Activated CD8-positive, alpha-beta T cell treated with anti-CD3 and anti-CD28 coated beads, Interleukin-2, amount 10 ng/mL, durations not matched to agents 7 days and 5 days (primary cell): ENCODE data around the gene TSPAN12. TPM values are rescaled to one million over a fixed set of nuclear protein-coding genes. Genes with fewer than 3 reads are reported as not detected.

Experiments
- ATAC-seq: fragments of 150-1000 bp; cut with Tn5 transposase; one replicate; pipeline ENCODE4 v1.10.0; 2021; ENCODE audit warnings: moderate library complexity
- CTCF ChIA-PET: fragments of 350-600 bp; sonication (Branson Sonifier 250); formaldehyde crosslinking; loops from one replicate; lab custom pipeline; 2021; ENCODE audit warnings: antibody characterized with exemption; lab: Charles Lee
- POLR2A ChIA-PET: fragments of 350-600 bp; sonication (Branson Sonifier 250); formaldehyde crosslinking; loops from one replicate; lab custom pipeline; 2021; ENCODE audit warnings: antibody characterized with exemption; lab: Charles Lee
- DNase-seq: peaks from one replicate; pipeline ENCODE4 v3.0.0-alpha.2; 2020
- H3K27ac Mint-ChIP-seq: one replicate; pipeline ENCODE4 v1.8.0; 2021; ENCODE audit warnings: mild to moderate bottlenecking, mixed read lengths
- H3K27me3 Mint-ChIP-seq: one replicate; pipeline ENCODE4 v1.8.0; 2021; ENCODE audit warnings: low read depth, mixed read lengths
- H3K36me3 Mint-ChIP-seq: one replicate; pipeline ENCODE4 v1.8.0; 2021; ENCODE audit warnings: low read depth, mixed read lengths
- H3K4me1 Mint-ChIP-seq: one replicate; pipeline ENCODE4 v1.8.0; 2021; ENCODE audit warnings: low read depth, mixed read lengths
- H3K4me3 Mint-ChIP-seq: one replicate; pipeline ENCODE4 v1.8.0; 2021; ENCODE audit warnings: mild to moderate bottlenecking, mixed read lengths
- H3K9me3 Mint-ChIP-seq: one replicate; pipeline ENCODE4 v1.8.0; 2022; ENCODE audit warnings: mixed read lengths; ENCODE audit not compliant: insufficient read depth
- total RNA-seq, 2 experiments: library from RNA; stranded (reverse); gene quantifications; one replicate each; pipeline ENCODE4 v1.2.3, GENCODE V29; 2021

Gene TSPAN12
- total RNA-seq, 2 experiments from 2014 or later = not detected

DNA sequence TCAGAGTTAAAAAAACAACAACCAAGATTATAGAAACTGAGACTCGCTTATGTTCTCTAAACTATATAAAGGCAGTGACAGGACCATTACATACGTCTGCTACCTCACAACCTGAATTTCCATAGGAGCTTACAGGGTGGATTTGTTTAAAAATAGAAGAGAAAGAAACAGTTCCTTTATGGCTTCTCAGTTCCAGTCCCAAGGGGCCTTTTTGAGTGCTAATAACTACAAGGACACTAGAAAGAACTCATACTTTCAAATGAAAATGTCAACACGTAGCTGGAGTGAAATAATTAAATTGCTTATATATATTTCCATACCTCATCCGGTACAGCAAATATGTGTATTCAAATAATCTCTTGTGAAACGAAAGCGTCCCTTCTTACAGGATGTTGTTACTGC is 19.7 kb downstream of the TSPAN12 start:
- ChIA-PET CTCF (interaction anchor here (0.5 kb wide), 1 partner anchor 49 kb away, joined by 3 read pairs; no protein-coding TSS in a partner anchor), POLR2A (no interaction called here)
- Mint-ChIP-seq H3K27ac (no peak overlapping the region), H3K4me1 (no peaks in the 10 kb centered on the region), H3K27me3 (peaks cover 4% of the 10 kb centered on the region), H3K4me3 (no peak overlapping the region), H3K36me3 (no peaks in the 10 kb centered on the region), H3K9me3 (no peaks in the 10 kb centered on the region)
- DNase-seq (no peak), ATAC-seq (no peak)

DNA sequence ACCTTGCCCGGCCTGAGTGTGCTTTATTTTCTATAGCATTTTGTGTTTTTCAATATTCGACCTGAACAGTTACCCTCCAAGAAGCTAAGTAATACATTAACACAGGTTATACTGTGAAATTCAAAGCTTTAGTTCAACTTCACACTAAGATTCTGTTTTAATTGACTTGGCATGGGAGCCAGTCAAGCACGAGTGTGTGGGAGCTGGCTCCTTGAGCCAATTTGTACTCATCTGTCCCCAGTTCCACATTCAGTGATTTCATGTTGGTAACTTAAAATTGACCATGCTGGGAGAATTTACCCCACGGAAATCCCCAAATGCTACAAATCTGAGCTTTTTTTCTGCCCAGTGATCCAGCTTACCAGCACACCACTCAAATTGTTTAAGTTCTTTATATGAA is 20.3 kb downstream of the TSPAN12 start:
- H3K36me3 Mint-ChIP-seq = no peaks in the 10 kb centered on the region
- POLR2A ChIA-PET = interaction anchor here (0.6 kb wide), 1 partner anchor 18 kb away, joined by 3 read pairs; no protein-coding TSS in a partner anchor

DNA sequence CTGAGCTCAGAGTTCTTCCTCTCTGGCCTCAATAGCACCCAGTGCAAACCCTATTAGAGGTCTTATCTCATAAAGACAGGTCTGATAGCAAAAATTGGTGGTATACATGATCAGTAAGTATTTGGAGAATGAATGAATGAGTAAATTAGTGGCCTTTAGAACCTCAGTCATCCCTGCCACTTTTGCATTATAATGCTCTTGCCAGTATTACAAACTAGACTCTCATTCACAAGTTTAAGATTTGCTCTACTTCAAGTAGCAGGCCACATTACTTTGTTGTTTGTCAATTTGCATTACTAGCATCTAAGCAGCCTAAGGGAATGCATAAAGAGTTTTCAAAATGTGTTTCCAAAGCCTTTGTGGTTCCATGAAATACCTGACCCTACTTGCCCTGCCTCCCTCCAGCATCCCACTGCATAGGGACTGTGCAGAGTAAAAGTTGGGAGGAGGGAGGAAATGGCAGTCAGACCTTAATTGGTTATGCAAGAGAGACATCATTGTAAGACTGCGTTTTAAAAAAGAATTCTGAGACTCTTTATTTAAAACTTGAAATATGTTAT is 21.3 kb downstream of the TSPAN12 start:
- Mint-ChIP-seq H3K27ac (no peak overlapping the region), H3K36me3 (no peaks in the 10 kb centered on the region), H3K27me3 (peaks cover 7% of the 10 kb centered on the region), H3K4me3 (no peak overlapping the region), H3K9me3 (no peaks in the 10 kb centered on the region), H3K4me1 (no peaks in the 10 kb centered on the region)
- DNase-seq (no peak), ATAC-seq (no peak)
- POLR2A ChIA-PET = no interaction called here
- CTCF ChIA-PET = no interaction called here

More for the DNA sequence above, 20.3 kb downstream of the TSPAN12 start:
- Mint-ChIP-seq H3K4me3 (no peak overlapping the region), H3K4me1 (no peaks in the 10 kb centered on the region), H3K9me3 (no peaks in the 10 kb centered on the region), H3K27me3 (peaks cover 4% of the 10 kb centered on the region), H3K27ac (no peak overlapping the region)
- CTCF ChIA-PET = no interaction called here
- ATAC-seq (no peak), DNase-seq (no peak)

DNA sequence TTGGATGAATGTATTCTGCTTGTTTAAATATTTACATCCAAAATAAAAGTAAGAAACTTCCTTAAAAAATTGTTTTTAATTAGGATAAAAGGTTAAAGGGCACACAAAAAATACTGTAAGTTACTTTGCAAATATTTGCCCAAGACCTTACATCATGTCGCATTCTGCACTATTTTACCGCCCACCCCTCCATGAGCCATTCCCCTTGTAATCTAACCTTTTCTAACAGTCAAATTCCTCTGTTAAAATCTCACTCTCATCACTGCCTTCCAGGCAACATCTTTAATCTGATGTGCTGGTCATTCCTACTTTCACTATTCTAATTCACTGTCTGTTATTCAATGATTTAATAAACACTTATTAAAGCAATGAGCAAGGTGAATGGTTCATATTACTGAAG is 23.2 kb downstream of the TSPAN12 start:
- no peak for DNase-seq
- Mint-ChIP-seq H3K4me3 (no peak overlapping the region), H3K4me1 (no peaks in the 10 kb centered on the region), H3K27me3 (peaks cover 5% of the 10 kb centered on the region), H3K27ac (no peak overlapping the region), H3K9me3 (no peaks in the 10 kb centered on the region), H3K36me3 (no peaks in the 10 kb centered on the region)
- POLR2A ChIA-PET = no interaction called here
- ATAC-seq = no peak
- CTCF ChIA-PET = no interaction called here

DNA sequence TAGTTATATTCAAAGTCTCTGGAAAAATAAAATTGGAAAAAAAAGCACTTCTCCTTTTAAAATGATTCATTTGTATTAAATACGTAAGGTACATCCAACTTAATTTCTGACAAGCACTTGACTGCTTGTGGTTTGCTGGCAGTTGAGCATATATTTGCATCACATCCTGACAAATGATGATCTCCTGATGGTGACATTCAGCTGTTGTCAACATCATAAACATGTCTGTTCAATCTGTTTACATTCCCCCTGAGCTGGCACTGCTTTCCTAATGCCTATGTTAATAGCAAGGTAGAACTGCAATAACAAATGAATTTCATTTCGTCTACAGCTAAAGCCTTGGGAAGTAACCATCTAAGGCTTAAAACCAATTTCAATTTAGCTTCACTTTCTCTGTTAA is 24.4 kb downstream of the TSPAN12 start:
- Mint-ChIP-seq H3K4me1 (no peaks in the 10 kb centered on the region), H3K27me3 (peaks cover 5% of the 10 kb centered on the region), H3K4me3 (no peak overlapping the region), H3K36me3 (no peaks in the 10 kb centered on the region), H3K27ac (no peak overlapping the region), H3K9me3 (no peaks in the 10 kb centered on the region)
- DNase-seq = no peak
- no peak for ATAC-seq
- CTCF ChIA-PET = no interaction called here
- POLR2A ChIA-PET = no interaction called here

DNA sequence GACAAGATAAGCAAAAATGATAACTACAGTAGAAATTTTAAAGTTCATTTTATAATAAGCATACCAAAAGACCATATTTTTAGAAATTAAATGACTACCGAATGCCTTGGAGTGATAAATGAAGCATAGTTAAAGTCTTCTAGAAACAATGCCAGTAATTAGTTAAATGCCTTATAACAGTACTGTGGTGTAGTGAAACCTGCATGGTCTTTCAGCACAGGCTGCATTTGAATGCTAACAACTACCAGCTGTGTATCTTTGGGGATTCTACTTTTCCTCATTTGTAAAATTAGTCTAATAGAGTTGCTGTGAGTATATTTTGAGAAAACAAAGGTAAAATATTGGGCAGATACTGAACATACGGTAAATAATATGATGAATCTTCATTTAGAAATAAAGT is 25.1 kb downstream of the TSPAN12 start:
- no peaks in the 10 kb centered on the region for H3K36me3 Mint-ChIP-seq
- ATAC-seq = no peak
- peaks cover 10% of the 10 kb centered on the region for H3K27me3 Mint-ChIP-seq
- no peaks in the 10 kb centered on the region for H3K9me3 Mint-ChIP-seq
- CTCF ChIA-PET = no interaction called here
- no peak for DNase-seq
- POLR2A ChIA-PET = no interaction called here
- no peak overlapping the region for H3K4me3 Mint-ChIP-seq
- no peak overlapping the region for H3K27ac Mint-ChIP-seq
- H3K4me1 Mint-ChIP-seq = no peaks in the 10 kb centered on the region

DNA sequence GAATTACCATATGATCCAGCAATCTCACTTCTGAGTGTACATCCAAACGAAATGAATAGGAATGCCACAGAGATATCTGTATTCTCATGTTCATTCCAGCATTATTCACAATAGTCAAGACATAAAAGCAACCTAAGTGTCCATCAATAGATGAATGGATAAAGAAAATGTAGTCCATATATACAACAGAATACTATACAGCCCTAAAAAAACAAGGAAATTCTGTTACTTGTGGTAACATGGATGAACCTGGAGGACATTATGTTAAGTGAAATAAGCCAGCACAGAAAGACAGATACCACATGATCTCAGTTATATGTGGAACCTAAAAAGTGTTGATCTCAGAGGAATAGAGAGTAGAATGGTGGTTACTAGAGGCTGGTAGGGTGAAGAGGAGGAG is 26.7 kb downstream of the TSPAN12 start:
- DNase-seq = no peak
- CTCF ChIA-PET = no interaction called here
- no peak overlapping the region for H3K4me3 Mint-ChIP-seq
- no peaks in the 10 kb centered on the region for H3K36me3 Mint-ChIP-seq
- no peak overlapping the region for H3K27ac Mint-ChIP-seq
- POLR2A ChIA-PET = no interaction called here
- H3K27me3 Mint-ChIP-seq = peaks cover 10% of the 10 kb centered on the region
- no peaks in the 10 kb centered on the region for H3K9me3 Mint-ChIP-seq
- H3K4me1 Mint-ChIP-seq = no peaks in the 10 kb centered on the region
- no peak for ATAC-seq

DNA sequence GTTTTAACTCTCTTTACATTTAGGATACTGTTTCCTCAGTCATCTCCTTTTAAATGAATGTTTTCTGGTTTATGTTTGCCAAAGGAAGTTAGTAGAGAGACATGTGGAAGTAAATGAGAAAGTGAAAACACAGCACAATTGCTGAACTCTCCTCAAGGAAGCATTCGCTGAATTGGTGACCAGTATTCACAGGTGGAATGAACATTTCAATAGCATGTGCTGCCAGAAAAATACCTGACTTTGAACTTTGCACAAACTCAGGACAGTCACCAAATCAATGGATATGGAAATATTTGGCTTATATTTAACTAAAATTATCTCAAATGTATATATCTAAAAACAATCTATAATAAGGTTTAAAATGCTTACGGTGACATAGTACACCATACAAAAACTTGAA is 28.5 kb downstream of the TSPAN12 start:
- ChIA-PET POLR2A (no interaction called here), CTCF (no interaction called here)
- Mint-ChIP-seq H3K9me3 (no peaks in the 10 kb centered on the region), H3K4me3 (no peak overlapping the region), H3K27ac (no peak overlapping the region), H3K4me1 (no peaks in the 10 kb centered on the region), H3K27me3 (peaks cover 10% of the 10 kb centered on the region), H3K36me3 (no peaks in the 10 kb centered on the region)
- no peak for DNase-seq
- ATAC-seq = no peak

DNA sequence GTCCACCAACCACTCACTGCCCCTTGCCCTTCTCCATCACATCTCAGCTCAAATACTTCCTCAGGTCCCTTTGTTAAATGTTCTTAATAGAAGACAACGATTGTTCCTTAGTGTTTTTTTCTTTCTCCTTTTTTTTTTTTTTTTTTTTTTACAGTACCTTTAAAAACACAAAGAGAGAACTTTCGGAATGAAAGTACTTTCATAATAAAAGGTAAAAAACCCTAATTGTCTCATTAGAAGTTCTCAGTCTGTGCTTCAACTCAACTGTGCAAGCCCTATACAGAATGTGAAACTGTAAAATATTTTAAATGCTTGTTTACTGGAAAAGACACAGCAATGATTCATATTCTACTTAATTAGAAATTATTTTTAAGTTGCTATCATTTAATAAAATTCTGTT is 29.4 kb downstream of the TSPAN12 start:
- no peaks in the 10 kb centered on the region for H3K9me3 Mint-ChIP-seq
- peaks cover 10% of the 10 kb centered on the region for H3K27me3 Mint-ChIP-seq
- DNase-seq = no peak
- no peaks in the 10 kb centered on the region for H3K4me1 Mint-ChIP-seq
- ChIA-PET POLR2A (no interaction called here), CTCF (no interaction called here)
- no peak for ATAC-seq
- H3K4me3 Mint-ChIP-seq = no peak overlapping the region
- H3K27ac Mint-ChIP-seq = no peak overlapping the region
- H3K36me3 Mint-ChIP-seq = no peaks in the 10 kb centered on the region

DNA sequence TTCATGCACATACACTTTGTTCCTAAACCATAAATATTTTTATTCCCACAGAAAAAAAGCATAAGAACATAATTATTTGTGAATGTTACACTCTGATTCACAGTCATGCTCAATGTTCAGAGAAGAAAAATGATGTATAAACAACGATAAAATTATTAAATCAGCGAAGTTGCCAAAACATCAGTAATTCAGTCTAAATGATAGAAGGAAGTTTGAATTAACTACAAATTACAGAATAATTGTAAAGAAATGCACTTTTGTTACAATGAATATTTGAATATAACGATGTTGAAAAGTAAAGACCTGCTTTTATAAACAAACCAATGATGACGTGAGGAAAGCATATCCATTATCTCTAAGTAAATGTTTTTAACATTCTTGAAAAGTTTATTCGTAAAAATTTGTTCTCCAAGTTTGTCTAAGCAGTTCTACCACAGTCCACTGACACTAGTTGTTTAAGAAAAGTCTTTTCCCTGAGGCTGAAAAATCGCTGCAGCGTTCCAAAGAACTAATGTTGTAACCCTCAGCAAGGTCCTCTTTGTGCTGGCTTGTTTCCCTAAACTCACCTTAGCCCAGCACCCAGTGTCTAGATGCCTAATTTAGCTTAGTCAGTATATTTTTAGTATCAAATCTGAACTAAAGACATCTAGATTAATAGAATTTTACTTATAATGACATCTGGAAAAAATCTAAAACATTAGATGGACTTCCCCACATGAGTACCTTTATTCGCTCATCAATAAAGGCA is 30.4 kb downstream of the TSPAN12 start:
- ChIA-PET CTCF (no interaction called here), POLR2A (no interaction called here)
- H3K4me3 Mint-ChIP-seq = no peak overlapping the region
- no peaks in the 10 kb centered on the region for H3K9me3 Mint-ChIP-seq
- DNase-seq (no peak), ATAC-seq (no peak)
- H3K27ac Mint-ChIP-seq = no peak overlapping the region
- H3K36me3 Mint-ChIP-seq = no peaks in the 10 kb centered on the region
- peaks cover 12% of the 10 kb centered on the region for H3K27me3 Mint-ChIP-seq
- no peaks in the 10 kb centered on the region for H3K4me1 Mint-ChIP-seq

DNA sequence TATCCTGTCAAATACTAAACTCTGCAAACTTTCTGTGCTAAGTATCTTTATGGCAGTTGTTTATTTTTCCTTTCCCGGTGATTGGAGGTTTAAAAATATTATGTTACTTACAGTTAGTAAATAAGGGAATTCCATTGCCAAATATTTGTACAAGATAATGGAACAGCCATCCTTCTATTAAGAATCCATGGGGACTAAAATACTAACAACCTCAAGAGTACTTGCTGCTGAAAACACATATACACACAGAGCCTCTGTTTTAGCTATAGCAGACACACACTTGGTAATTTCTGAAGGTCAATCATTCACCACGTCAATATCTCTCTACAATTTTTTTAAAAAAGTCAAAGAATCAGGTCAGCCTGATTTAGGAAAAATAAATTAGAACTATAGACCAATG is 32.4 kb downstream of the TSPAN12 start:
- CTCF ChIA-PET = no interaction called here
- no peak for ATAC-seq
- peaks cover 10% of the 10 kb centered on the region for H3K27me3 Mint-ChIP-seq
- H3K36me3 Mint-ChIP-seq = no peaks in the 10 kb centered on the region
- H3K4me1 Mint-ChIP-seq = no peaks in the 10 kb centered on the region
- no peak overlapping the region for H3K4me3 Mint-ChIP-seq
- no peaks in the 10 kb centered on the region for H3K9me3 Mint-ChIP-seq
- no peak for DNase-seq
- POLR2A ChIA-PET = no interaction called here
- H3K27ac Mint-ChIP-seq = no peak overlapping the region

DNA sequence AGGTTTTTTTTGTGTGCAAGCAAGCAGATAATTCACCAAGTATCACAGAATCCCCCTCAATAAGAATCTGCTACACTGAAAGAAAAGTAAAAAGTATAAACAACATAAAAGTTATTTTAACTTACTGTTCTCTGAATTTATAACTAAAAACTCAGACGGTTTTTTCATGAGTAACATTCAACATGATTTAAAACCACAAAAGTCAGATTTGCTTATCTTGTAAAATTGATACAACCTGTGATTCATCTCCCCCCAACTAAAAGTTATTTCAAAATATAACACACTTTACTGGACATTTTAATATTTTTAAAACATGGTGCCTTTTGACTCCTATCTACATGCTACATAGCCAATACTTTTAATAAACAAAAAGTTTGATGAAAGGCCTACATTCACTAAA is 32.8 kb downstream of the TSPAN12 start:
- no peak for ATAC-seq
- Mint-ChIP-seq H3K27ac (no peak overlapping the region), H3K36me3 (no peaks in the 10 kb centered on the region), H3K27me3 (peaks cover 12% of the 10 kb centered on the region), H3K4me3 (no peak overlapping the region), H3K9me3 (no peaks in the 10 kb centered on the region), H3K4me1 (no peaks in the 10 kb centered on the region)
- CTCF ChIA-PET = no interaction called here
- DNase-seq = no peak
- POLR2A ChIA-PET = no interaction called here
